CMK (cell line): Measurements from ENCODE around the gene RETREG1.
"Not testable (repeated sequence)": the region's sequence is repeated elsewhere in the genome, so short reads cannot be mapped to it uniquely, and the experiment has no call there.

Experiments used
- DNase-seq: peaks from one replicate; pipeline ENCODE4 v3.0.0-alpha.2; 2010; ENCODE audit warnings: low read depth

Gene RETREG1

GRCh38 chr5:16617274-16617968 lies 624 bp upstream of the RETREG1 start:
- DNase-seq, result no peak

- no peak for DNase-seq
Measured at GRCh38 chr5:16615741-16616535, 859 bp downstream of the RETREG1 start.

GRCh38 chr5:16612007-16612406 lies 4.8 kb downstream of the RETREG1 start:
- no peak for DNase-seq

- DNase-seq, result not testable (repeated sequence)
Measured at GRCh38 chr5:16610896-16611295, 5.9 kb downstream of the RETREG1 start.

GRCh38 chr5:16609412-16609811 lies 7.4 kb downstream of the RETREG1 start:
- DNase-seq, result no peak

GRCh38 chr5:16606628-16607027 lies 10.2 kb downstream of the RETREG1 start:
- DNase-seq, result no peak

- DNase-seq, result no peak
Measured at GRCh38 chr5:16603701-16604100, 13.1 kb downstream of the RETREG1 start.

- DNase-seq, result no peak
Measured at GRCh38 chr5:16603295-16603694, 13.5 kb downstream of the RETREG1 start.

- no peak for DNase-seq
Measured at GRCh38 chr5:16602182-16602581, 14.6 kb downstream of the RETREG1 start.

- no peak for DNase-seq
Measured at GRCh38 chr5:16600946-16601345, 15.9 kb downstream of the RETREG1 start.

GRCh38 chr5:16600397-16600796 lies 16.4 kb downstream of the RETREG1 start:
- DNase-seq, result no peak

- DNase-seq, result no peak
Measured at GRCh38 chr5:16597946-16598694, 18.7 kb downstream of the RETREG1 start.

- no peak for DNase-seq
Measured at GRCh38 chr5:16596581-16596940, 20.2 kb downstream of the RETREG1 start.

- DNase-seq, result no peak
Measured at GRCh38 chr5:16595881-16596580, 20.8 kb downstream of the RETREG1 start.

- DNase-seq, result no peak
Measured at GRCh38 chr5:16593628-16594027, 23.2 kb downstream of the RETREG1 start.

- DNase-seq, result no peak
Measured at GRCh38 chr5:16593013-16593412, 23.8 kb downstream of the RETREG1 start.

- no peak for DNase-seq
Measured at GRCh38 chr5:16592255-16592654, 24.5 kb downstream of the RETREG1 start.

GRCh38 chr5:16590685-16591084 lies 26.1 kb downstream of the RETREG1 start:
- no peak for DNase-seq

GRCh38 chr5:16589658-16590057 lies 27.1 kb downstream of the RETREG1 start:
- DNase-seq, result no peak

- no peak for DNase-seq
Measured at GRCh38 chr5:16588434-16589214, 28.2 kb downstream of the RETREG1 start.

- no peak for DNase-seq
Measured at GRCh38 chr5:16586556-16586955, 30.2 kb downstream of the RETREG1 start.
